ENCODE measurements around the gene KLK1.

Gene KLK1

DNA sequence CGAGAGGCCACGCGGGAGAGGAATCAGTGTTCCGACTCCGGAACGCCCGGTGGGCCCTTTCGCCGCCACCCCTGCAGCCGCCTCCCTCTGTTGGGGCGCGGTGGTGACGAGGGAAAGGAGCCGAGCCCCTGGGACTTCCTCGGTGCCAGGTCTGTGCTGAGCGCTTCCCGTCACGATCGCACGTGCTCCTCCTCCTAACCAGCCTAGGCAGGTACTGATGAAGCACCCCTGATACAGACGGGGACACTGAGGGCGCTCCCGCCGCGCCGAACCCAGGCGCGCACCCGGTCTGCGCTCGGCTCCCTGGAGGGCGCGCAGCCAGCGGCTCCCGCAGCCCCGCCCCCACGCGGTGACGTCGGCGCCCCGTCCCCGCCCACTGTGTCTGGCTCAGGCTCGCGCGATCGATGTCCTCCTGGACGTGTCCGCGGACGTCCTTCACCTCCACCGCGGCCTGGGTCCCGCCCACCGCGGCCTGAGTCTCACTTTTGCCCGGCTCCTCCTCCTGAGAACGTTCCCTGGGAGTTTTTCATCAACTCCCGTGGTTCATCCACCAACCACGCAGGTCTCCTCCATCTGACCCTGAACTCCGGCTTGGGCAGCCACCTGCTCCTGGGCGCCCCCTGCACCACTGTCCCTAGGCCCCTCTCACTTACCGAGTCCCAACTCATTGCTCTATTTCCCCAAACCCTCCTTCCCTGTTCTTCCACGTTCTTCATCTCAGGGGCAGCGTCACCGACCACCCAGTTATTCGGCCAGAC lies 12.4 kb upstream of the KLK1 start:
- DNase-seq (ENCODE audit: low spot score), result peak; percentile 67

GRCh38 chr19:50835103-50835784 lies 11.7 kb upstream of the KLK1 start:
- no peak for DNase-seq (ENCODE audit: low spot score)

DNA sequence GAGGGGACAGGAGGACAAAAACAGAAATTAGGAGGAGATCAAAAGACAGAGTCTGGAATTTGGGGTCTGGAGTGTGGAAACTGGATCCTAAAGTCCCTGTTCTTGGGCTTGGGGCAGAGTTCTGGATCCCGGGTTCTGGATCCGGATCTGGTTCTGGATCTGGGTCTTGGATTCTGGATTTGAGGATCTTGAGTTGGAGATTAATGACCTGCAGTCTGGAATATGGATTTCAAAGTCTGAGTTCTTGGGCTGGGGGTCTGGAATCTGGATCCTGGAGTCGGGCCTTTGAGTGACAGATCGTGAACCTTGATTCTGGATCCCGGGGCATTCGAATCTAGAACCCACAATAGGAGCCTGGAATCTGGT lies 10.2 kb upstream of the KLK1 start:
- DNase-seq (ENCODE audit: low spot score), result no peak

DNA sequence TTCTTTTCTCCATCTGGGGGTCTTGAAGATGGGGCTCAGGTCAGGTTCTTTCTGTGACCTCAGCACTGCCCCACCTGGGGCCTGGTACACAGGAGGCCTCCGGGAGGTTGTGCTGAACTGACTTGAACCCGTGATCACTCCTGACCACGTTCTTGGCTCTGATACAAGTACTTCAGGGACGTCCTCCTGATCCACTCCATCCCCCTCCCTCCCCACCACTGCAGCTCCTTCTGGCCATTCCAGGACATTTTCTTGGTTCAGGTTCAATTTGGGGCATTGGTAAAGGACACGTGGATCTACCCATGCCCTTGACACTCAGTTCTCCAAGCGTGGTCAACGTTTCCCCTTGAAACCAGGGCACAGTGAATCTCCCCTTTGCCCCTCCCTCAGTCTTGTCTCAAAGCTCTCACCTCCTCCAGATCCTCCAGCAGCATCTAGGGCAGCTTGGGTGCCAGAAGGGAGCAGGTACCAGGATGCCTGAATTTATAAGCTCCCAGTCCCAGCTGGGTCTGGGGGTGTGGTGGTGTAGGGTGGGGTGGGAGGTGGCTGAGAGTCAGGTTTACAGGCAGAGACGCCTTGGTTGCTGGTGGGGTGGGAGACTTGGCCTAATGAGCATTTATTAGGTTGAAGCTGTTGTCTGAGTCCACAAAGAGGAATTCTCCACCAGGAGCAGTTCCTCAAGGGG lies 9.7 kb upstream of the KLK1 start, which contains the start of gene KLK15:
Gene KLK15 (minus strand): TSS at position 458 of the 685 bp plus-strand sequence. CDS start 2,082 bp downstream, outside the sequence.
- DNase-seq (ENCODE audit: low spot score), result no peak

- no peak for DNase-seq (ENCODE audit: low spot score)
Measured at GRCh38 chr19:50832666-50833065, 9.1 kb upstream of the KLK1 start.

DNA sequence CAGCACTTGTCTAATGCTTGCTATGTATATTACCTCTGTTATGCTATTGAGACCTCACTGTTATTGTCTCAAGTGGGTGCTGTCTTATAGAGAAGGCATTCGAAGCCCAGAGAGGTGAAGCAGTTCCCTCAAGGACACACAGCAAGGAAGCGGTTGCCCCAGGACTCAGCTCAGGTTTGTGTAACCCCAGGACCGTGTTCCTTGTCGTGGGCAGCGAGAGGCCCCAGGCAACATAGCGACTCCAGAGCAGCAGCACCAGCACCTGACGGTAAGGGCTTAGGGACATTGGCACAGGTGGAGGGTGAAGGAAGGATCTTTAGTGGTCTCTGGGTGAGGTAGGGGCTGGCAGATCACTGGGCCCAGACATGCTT lies 7.4 kb upstream of the KLK1 start:
- DNase-seq (ENCODE audit: low spot score), result no peak

GRCh38 chr19:50830266-50831025 lies 6.9 kb upstream of the KLK1 start:
- no peak for DNase-seq (ENCODE audit: low spot score)

DNA sequence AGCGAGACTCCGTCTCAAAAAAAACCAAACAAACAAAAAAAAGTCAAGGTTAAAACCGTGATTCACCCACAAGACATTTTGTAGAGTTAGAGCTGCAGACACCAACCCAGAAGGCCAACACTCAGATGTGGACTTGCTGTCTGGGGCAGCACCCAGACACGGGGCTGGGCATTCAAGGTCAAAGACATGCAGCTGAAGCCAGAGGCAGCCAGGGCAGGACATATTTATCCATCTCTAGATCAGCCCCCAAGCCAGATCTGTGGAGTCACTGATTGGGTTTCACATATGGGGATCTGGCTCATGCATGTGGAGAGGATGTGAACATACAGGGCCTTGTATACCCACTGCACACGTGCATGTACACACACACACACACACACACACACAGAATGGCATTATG lies 6.2 kb upstream of the KLK1 start:
- DNase-seq (ENCODE audit: low spot score), result no peak

DNA sequence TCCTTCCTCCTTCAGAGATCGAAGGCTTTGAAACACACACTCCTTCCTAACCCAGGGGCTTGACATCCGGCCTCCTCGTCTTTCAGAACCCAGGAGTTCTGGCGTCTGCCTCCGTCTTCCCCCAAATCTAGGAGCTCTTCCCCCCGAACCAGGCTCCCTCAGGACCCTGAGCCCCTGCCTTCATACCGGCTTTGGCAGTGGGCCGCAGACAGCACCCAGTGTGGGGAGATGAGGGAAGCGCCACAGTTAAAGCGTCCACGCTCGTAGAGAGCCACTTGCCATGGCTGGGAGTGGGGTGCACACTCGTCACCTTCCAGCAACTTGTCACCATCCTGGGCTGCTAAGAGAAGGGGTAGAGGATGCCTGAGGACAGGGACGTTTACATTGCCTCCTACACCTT lies 3.9 kb upstream of the KLK1 start:
- DNase-seq (ENCODE audit: low spot score), result no peak

GRCh38 chr19:50826492-50827240 lies 3.1 kb upstream of the KLK1 start:
- no peak for DNase-seq (ENCODE audit: low spot score)

DNA sequence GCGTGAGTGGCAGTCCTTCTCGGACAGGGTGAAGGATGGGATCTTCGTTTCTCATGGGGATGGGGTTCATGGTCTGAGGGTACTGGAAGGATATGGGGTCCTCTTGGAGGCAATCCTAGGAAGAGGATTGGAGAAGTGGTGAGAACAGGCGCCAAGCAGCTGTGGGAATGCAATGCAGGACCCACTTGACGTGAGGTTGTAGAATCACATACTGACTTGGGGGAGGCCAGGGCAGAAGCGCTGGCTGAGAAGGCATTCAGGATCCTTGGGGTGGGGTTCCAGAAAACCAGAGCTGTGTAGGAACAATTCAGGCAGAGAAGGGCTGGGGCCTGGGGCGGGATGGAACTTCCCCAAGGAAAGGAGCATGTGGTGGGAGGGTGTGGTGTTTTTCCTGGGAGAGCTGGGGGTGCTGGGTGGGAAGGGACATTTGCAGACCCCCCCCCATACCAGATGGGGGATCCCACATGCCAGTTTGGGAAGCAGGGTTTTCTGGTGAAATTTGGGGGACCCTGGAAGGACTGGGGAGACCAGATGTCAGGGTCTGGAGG lies 852 bp downstream of the KLK1 start:
- no peak for DNase-seq (ENCODE audit: low spot score)

- DNase-seq (ENCODE audit: low spot score), result no peak
Measured at GRCh38 chr19:50821622-50822021, 2.0 kb downstream of the KLK1 start.

DNA sequence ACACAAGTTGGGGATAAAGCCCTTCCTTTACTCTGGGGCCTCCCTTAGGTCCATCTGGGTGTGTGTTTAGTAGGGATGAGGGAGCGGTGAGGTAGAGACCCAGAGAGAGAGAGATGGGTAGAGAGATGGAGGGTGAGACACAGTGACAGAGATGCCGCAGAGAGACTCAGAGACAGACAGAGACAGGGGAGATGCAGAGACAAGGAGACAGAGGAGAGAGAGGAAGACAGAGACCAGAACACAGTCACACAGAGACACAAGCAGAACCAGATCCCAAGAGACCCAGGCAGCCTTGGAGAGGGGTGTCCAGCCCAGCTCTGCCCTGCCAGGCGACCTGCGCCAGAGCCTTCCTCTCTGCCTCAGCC lies 2.4 kb downstream of the KLK1 start:
- no peak for DNase-seq (ENCODE audit: low spot score)

DNA sequence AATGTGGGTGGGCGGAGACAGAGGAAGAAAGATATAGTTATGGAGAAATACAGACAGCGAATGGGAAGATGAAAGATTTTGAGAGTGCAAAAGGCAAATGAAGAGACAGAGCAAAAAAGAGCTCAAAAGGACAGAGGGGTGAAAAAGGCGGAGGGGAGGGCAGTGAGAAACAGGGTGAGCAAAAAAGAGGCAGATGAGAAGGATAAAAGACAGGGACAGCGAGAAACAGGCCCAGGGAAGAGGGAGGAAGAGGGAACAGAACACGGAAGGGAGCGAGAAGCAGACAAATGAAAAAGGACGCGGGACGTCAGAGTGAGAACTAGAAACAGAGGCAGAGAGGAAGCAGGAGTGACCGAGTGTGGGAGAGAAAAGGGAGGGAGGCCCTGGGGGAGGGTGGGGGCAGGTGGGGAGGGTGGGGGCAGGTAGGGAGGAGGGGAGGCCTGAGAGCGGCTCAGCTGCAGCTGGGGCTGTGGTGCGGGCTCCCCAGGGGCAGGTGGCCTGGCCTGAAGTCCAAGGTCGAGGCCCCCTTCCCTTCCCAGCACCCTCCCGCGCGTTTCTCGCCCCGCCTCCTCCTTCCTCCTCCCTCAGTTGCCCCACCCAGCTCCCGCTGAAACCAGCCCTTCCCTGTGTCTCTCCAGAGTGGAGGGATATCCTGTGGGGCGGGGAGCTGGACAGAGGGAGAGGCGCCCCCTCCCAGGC lies 2.9 kb downstream of the KLK1 start:
- no peak for DNase-seq (ENCODE audit: low spot score)

DNA sequence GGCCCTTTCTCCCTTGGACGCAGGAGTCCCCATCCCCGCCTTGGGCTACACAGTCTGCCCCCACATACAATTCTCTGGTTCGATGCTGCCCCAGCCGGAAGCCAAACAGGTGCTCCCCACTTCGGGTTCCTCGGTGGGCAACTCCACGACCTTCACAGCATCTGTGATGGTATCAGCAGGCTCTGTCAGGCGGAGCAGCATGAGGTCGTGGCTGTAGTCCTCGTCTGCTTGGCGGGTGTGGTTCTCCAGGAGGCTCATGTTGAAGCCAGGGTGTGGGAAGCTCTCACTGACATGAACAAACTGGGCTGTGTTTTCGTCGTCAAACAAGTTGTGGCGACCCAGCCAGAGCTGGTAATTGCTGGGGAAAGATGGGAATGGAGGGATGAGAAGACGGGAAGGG lies 3.5 kb downstream of the KLK1 start:
- no peak for DNase-seq (ENCODE audit: low spot score)

DNA sequence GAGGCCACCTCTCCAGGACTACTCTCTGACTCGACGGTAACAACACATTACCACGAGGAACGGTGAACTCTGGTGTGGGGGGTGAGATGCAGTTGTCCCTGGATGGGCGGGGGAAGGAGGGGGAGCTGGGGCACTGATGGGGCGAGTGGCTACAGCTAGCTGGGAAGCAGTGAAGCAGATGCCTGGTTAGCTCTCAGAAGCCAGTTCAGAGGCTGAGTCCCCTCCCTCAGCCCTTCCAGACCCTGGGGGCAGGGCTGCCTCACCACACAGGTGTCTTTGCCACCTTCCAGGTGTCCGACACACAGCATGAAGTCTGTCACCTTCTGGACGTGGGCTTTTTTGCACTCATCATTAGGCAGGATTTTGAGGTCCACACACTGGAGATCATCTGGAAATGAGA lies 4.0 kb downstream of the KLK1 start:
- DNase-seq (ENCODE audit: low spot score), result no peak

- no peak for DNase-seq (ENCODE audit: low spot score)
Measured at GRCh38 chr19:50818859-50819472, 4.6 kb downstream of the KLK1 start.

GRCh38 chr19:50817941-50818858 lies 5.4 kb downstream of the KLK1 start:
- peak; percentile 68 for DNase-seq (ENCODE audit: low spot score)

DNA sequence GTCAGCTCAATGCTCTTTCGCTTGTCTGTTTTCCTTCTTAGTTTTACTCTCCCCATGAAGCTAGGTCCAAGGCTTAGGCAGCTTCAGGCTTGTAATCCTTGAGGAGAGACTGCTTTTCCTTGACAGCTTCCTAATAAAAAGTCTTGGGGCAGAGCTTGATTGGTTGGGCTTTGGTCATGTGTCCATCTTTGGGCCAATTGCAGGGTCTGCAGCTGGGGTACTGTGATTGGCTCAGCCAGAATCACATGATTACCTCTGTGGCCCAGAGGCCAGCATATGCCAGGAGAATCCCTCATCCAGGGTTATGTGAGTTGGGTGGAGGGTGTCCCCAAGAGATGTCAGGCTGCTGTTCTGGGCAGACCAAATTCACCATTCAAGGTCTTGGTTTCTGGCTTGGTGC lies 8.1 kb downstream of the KLK1 start:
- no peak for DNase-seq (ENCODE audit: low spot score)

Measured in COLO829 (cell line).